Activated T-helper 1 cell treated with anti-CD3 and anti-CD28 coated beads, Interleukin-12 subunit alpha, Interleukin-12 subunit beta, Interleukin-2, Interleukin-4 antibody, amounts not matched to agents 30 ng/mL and 10 ng/mL and 1 ng/mL, durations not matched to agents 14 hours and 24 hours and 36 hours (primary cell): ENCODE data around the gene CDC14A. TPM values are rescaled to one million over a fixed set of nuclear protein-coding genes. Genes with fewer than 3 reads are reported as not detected.

Experiments used
- DNase-seq: peaks from one replicate; pipeline ENCODE4 v3.0.0; 2021; ENCODE audit warnings: low spot score
- H3K27ac Mint-ChIP-seq: one replicate; pipeline ENCODE4 v1.8.0; 2021; ENCODE audit warnings: mild to moderate bottlenecking, mixed read lengths
- H3K27me3 Mint-ChIP-seq: one replicate; pipeline ENCODE4 v1.8.0; 2022; ENCODE audit warnings: mild to moderate bottlenecking, moderate library complexity, mixed read lengths; ENCODE audit not compliant: insufficient read depth
- H3K36me3 Mint-ChIP-seq: one replicate; pipeline ENCODE4 v1.8.0; 2021; ENCODE audit warnings: low read depth, mixed read lengths
- H3K4me1 Mint-ChIP-seq: one replicate; pipeline ENCODE4 v1.8.0; 2021; ENCODE audit warnings: low read depth, mixed read lengths
- H3K4me3 Mint-ChIP-seq: one replicate; pipeline ENCODE4 v1.8.0; 2021; ENCODE audit warnings: mild to moderate bottlenecking, moderate library complexity, mixed read lengths
- H3K9me3 Mint-ChIP-seq: one replicate; pipeline ENCODE4 v1.8.0; 2021; ENCODE audit warnings: mixed read lengths
- intact Hi-C: fragments of 100-400 bp; cut with micrococcal nuclease; formaldehyde crosslinking; loops from one replicate; pipeline ENCODE4 v1.15.1; 2024
- total RNA-seq: library from RNA; stranded (reverse); gene quantifications from 2 replicates; pipeline ENCODE4 v1.2.3, GENCODE V29; 2022

The CDC14A gene
- total RNA-seq, 1 donor from 2014 or later = 11.2 TPM

DNA sequence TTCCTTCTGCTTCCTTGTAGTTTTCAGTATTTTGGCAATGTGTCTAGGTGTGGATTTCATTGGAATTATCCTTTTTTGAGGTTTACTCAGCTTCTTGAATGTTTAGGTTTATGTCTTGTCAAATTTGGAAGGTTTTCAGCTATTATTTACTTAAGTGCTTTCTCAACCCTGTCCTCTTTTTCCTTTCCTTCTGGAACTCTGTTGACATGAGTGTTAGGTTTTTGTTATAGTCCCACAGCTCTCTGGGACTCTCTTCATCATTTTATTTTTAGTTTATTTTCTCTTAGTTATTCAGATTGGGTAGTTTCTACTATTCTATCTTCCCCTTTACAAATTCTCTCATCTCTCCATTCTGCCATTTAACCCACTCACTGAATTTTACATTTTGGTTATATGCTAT, 122.5 kb downstream of the CDC14A start:
- H3K27me3 Mint-ChIP-seq = no peaks in the 10 kb centered on the region
- H3K4me1 Mint-ChIP-seq = peaks cover 13% of the 10 kb centered on the region
- H3K9me3 Mint-ChIP-seq = no peaks in the 10 kb centered on the region
- intact Hi-C loops = no loop called here
- H3K4me3 Mint-ChIP-seq = no peak overlapping the region
- H3K27ac Mint-ChIP-seq = peak overlapping the region; percentile 25
- peaks cover 25% of the 10 kb centered on the region for H3K36me3 Mint-ChIP-seq
- DNase-seq = no peak

DNA sequence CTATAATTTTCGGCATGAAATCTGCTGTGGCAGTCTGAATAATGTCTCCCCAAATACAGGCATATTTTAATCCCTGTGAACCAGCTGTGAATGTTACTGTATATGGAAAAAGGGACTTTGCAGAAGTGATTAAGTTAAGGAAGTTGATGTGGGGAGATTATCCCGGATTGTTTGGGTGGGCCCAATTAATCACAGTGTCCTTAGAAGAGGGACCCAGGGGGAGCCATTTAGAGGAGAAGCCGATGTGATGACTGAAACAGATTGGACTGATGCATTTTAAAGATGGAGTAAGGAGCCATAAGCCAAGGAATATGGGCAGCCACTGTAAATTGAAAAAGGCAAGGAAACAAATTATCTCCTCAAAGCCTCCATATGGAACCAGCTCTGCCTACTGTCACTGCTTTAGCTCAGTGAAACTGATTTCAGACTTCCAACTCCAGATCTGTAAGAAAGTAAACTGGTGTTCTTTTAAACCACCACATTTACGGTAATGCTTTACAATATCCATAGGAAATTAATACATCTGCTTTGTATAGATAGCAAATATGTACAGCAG, 124.5 kb downstream of the CDC14A start:
- Mint-ChIP-seq H3K4me3 (no peak overlapping the region), H3K36me3 (peaks cover 37% of the 10 kb centered on the region), H3K4me1 (peaks cover 13% of the 10 kb centered on the region), H3K9me3 (no peaks in the 10 kb centered on the region), H3K27ac (no peak overlapping the region), H3K27me3 (no peaks in the 10 kb centered on the region)
- no peak for DNase-seq
- intact Hi-C loops = no loop called here

DNA sequence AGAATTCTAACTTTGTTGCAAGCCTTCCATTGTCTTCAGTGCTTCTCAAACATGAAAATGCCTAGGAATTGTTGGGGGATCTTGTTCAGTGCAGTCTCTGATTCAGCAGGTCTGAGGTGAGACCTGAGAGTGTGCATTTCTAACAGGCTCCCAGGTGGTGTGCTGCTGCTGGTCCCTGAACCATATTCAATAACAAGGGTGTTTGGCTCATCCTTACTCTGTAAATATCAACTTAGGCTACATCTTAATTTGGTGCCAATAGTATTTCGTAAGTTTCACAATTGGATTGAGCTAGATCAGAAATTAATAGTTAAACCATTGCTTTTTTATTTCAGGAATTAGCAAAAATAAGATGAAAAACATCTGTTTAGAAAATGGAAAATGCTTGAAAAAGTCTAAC, 126.5 kb downstream of the CDC14A start:
- H3K9me3 Mint-ChIP-seq = no peaks in the 10 kb centered on the region
- peaks cover 34% of the 10 kb centered on the region for H3K36me3 Mint-ChIP-seq
- H3K4me3 Mint-ChIP-seq = no peak overlapping the region
- peaks cover 12% of the 10 kb centered on the region for H3K4me1 Mint-ChIP-seq
- no peak for DNase-seq
- intact Hi-C loops = no loop called here
- H3K27ac Mint-ChIP-seq = no peak overlapping the region
- H3K27me3 Mint-ChIP-seq = no peaks in the 10 kb centered on the region

DNA sequence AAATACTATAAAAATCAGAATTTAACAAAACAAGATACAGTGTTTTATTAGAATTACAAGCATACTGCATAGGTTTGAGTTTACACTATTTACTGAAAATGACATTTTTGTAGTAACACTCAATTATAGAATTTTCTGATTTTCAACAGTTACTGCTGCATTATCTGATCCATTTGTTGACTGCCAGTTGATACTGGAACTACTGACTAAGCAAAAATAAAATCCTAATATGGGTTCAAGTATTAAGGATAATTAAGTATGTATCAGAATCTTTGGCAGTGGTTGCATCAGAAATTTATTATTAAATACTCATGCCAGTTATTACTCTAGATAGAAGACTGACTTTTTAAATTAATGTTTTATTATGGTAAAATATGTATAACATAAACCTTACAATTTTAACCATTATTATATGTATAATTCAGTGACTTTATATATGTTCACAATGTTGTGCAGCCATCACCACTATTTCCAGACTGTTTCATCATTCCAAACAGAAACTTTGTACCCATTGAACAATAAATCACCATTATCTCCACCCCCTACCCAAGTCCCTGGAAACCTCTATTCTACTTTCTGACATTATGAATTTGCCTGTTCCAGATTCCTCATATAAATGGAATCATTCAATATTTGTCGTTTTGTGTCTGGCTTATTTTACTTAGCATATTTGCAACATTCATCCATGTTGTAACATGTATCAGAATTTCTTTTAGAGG, 127.5 kb downstream of the CDC14A start:
- intact Hi-C loops = no loop called here
- no peak for DNase-seq
- Mint-ChIP-seq H3K4me3 (no peak overlapping the region), H3K4me1 (peaks cover 6% of the 10 kb centered on the region), H3K9me3 (no peaks in the 10 kb centered on the region), H3K27ac (no peak overlapping the region), H3K36me3 (peaks cover 32% of the 10 kb centered on the region), H3K27me3 (no peaks in the 10 kb centered on the region)

DNA sequence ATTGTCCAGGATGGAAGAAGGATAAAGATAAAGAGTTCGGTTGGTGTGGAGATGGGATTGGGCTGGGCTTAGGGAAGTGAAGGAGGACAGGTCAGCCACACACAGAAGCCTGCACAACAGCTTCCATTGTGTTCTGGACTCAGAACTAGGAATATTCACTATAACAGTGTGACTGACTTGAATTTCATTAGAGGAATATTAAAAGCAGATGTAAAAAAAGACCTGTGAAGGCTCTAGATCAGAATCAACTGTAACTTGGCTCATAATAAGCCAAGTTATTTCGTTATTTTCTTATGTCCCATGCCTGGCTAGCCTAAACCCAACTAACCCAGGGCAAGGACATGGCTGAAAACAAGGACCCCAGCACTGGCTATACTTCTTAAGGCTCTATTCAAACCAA, 129.0 kb downstream of the CDC14A start:
- intact Hi-C loops = no loop called here
- Mint-ChIP-seq H3K4me1 (no peaks in the 10 kb centered on the region), H3K36me3 (peaks cover 31% of the 10 kb centered on the region), H3K9me3 (no peaks in the 10 kb centered on the region), H3K27ac (no peak overlapping the region), H3K4me3 (no peak overlapping the region), H3K27me3 (no peaks in the 10 kb centered on the region)
- no peak for DNase-seq

DNA sequence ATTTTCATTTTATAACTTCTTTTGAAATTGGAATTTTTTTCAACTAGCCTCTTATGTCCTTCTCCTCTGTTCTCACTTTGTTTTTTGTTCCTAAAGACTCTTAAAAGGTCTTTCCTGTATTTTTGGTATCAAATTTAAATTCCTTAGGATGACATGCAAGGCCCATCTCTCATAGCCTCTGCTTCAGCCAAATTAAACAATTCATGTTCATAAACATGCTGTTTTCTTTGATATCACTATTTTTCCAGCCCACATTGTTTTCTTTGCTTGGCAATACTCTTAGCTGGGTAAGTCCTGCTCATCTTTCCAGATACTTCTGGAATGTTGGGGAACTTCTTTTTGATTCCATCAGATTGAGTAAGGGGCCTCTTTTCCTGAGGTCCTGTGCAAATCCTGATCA, 129.9 kb downstream of the CDC14A start:
- no peaks in the 10 kb centered on the region for H3K9me3 Mint-ChIP-seq
- DNase-seq = no peak
- no peak overlapping the region for H3K27ac Mint-ChIP-seq
- no peaks in the 10 kb centered on the region for H3K27me3 Mint-ChIP-seq
- H3K36me3 Mint-ChIP-seq = peaks cover 31% of the 10 kb centered on the region
- intact Hi-C loops = no loop called here
- H3K4me1 Mint-ChIP-seq = no peaks in the 10 kb centered on the region
- no peak overlapping the region for H3K4me3 Mint-ChIP-seq

DNA sequence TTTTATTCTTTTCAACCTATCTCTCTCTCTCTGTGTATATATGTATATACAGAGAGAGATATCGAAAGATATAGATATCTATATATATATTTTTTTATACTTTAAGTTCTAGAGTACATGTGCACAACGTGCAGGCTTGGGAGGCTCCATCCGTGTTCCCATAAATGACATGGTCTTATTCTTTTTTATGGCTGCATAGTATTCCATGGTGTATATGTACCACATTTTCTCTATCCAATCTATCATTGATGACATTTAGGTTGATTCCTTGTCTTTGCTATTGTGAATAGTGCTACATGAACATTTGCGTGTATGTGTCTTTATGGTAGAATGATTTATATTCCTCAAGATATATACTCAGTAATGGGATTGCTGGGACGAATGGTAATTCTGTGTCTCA, 130.4 kb downstream of the CDC14A start:
- H3K36me3 Mint-ChIP-seq = peaks cover 28% of the 10 kb centered on the region
- DNase-seq = no peak
- no peaks in the 10 kb centered on the region for H3K27me3 Mint-ChIP-seq
- intact Hi-C loops = no loop called here
- no peaks in the 10 kb centered on the region for H3K9me3 Mint-ChIP-seq
- H3K4me1 Mint-ChIP-seq = no peaks in the 10 kb centered on the region
- H3K27ac Mint-ChIP-seq = no peak overlapping the region
- no peak overlapping the region for H3K4me3 Mint-ChIP-seq

DNA sequence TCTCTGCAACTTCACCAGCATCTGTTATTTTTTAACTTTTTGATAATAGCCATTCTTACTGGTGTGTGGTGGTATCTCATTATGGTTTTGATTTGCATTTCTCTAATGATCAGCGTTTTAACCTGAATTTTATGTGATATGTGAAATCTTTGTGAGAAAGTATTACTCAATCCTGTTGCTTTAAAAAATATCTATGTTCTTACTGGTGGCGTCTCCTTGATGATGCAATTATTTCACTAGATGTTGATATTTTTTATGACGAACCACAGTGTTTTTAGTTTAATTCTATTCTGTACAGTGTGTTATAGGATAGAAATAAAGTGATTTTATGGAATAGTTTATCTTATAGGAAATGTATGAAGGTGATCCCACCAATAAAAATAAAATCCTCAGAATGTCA, 130.9 kb downstream of the CDC14A start:
- no peak overlapping the region for H3K27ac Mint-ChIP-seq
- intact Hi-C loops = no loop called here
- no peaks in the 10 kb centered on the region for H3K27me3 Mint-ChIP-seq
- no peaks in the 10 kb centered on the region for H3K9me3 Mint-ChIP-seq
- peaks cover 28% of the 10 kb centered on the region for H3K36me3 Mint-ChIP-seq
- H3K4me3 Mint-ChIP-seq = no peak overlapping the region
- no peak for DNase-seq
- no peaks in the 10 kb centered on the region for H3K4me1 Mint-ChIP-seq

DNA sequence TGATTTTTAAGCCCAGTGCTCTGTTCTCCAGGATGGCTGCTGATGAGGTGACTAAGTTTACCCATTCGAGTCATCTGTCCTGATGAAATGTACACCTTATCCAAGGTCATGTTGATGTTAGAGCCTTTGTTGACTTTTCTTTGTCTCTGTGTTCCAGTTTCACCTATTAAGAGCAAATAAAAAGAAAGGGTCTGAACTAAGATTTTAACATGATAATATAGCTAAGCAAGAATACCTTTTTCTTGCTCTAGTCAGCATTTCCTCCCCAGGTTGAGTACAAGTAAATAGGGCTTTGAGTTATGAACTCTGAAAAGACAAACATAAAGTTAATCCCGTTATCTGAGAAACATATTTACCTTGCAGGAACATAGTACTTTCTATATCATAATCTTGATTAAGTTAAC, 133.6 kb downstream of the CDC14A start:
- intact Hi-C loops = no loop called here
- H3K9me3 Mint-ChIP-seq = no peaks in the 10 kb centered on the region
- no peaks in the 10 kb centered on the region for H3K4me1 Mint-ChIP-seq
- no peak for DNase-seq
- peaks cover 26% of the 10 kb centered on the region for H3K36me3 Mint-ChIP-seq
- no peak overlapping the region for H3K27ac Mint-ChIP-seq
- H3K4me3 Mint-ChIP-seq = no peak overlapping the region
- no peaks in the 10 kb centered on the region for H3K27me3 Mint-ChIP-seq

DNA sequence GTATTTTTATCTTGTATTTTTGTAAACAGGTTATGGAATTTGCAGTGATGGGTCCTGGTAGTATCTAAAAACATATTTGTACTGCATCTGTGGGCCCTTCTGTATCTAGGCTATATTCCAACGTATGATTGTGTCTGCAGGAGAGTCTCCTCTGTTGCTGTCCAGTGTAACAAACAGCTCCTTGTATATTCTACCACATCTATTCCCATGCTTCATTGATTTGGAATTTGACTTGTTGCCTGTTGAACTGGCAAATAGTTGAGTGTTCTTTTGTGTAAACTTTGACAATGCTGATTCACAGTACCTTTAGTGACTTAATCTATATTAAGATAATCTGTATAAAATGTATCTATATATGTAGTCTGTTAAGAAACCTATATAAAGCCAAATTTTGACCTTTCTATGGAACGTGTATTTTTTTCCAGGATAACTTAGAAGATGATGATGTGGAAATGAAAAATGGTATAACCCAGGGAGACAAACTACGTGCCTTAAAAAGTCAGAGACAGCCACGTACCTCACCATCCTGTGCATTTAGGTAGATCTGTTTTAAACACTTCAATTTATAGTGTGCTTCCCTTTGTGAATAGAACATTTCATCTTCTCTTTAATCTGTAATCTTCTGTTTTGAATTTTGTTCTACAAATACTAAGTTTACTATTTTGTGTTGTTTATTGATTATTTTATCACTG, 142.2 kb downstream of the CDC14A start:
- DNase-seq = no peak
- H3K9me3 Mint-ChIP-seq = no peaks in the 10 kb centered on the region
- no peaks in the 10 kb centered on the region for H3K27me3 Mint-ChIP-seq
- peaks cover 54% of the 10 kb centered on the region for H3K36me3 Mint-ChIP-seq
- no peak overlapping the region for H3K27ac Mint-ChIP-seq
- H3K4me1 Mint-ChIP-seq = no peaks in the 10 kb centered on the region
- no peak overlapping the region for H3K4me3 Mint-ChIP-seq
- intact Hi-C loops = no loop called here

DNA sequence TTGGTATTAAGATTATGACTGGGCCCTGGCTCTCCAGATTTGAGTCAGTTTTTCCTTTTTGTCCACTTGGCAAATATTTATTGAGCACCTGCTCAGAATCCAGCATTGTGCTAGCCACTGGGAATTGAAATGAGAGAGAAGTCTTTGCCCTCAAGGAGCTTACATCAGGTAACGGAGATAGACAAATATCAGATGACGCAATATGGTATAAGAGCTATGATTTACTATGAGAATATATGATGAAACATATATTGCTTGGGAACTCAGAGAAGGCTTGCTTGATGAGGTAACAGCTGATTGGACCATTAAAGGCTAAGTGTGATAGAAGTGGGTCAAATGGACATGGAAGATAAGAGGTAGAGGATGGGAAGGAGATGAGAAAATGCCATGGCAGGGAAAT, 144.6 kb downstream of the CDC14A start:
- no peak overlapping the region for H3K27ac Mint-ChIP-seq
- intact Hi-C loops = no loop called here
- no peaks in the 10 kb centered on the region for H3K4me1 Mint-ChIP-seq
- H3K9me3 Mint-ChIP-seq = no peaks in the 10 kb centered on the region
- no peaks in the 10 kb centered on the region for H3K27me3 Mint-ChIP-seq
- peaks cover 63% of the 10 kb centered on the region for H3K36me3 Mint-ChIP-seq
- no peak overlapping the region for H3K4me3 Mint-ChIP-seq
- no peak for DNase-seq

DNA sequence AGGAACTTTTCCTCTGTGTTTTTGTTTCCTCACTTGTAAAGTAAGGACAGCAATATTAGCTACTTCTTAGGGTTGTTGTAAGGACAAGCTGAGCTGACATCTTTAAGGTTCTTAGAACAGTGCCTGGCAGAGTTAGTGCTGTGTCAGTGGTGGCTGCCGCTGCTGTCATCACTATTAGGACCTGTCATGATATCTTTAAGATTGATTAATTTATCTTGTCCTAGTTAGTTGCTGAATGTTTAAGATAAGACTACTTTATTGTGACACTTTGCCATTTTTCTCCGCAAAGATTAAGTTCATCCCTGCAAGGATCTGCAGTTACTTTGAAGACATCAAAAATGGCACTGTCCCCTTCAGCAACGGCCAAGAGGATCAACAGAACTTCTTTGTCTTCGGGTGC, 145.5 kb downstream of the CDC14A start:
- intact Hi-C loops = no loop called here
- no peaks in the 10 kb centered on the region for H3K4me1 Mint-ChIP-seq
- no peak overlapping the region for H3K4me3 Mint-ChIP-seq
- H3K27me3 Mint-ChIP-seq = no peaks in the 10 kb centered on the region
- no peak overlapping the region for H3K27ac Mint-ChIP-seq
- H3K9me3 Mint-ChIP-seq = no peaks in the 10 kb centered on the region
- peaks cover 62% of the 10 kb centered on the region for H3K36me3 Mint-ChIP-seq
- no peak for DNase-seq

DNA sequence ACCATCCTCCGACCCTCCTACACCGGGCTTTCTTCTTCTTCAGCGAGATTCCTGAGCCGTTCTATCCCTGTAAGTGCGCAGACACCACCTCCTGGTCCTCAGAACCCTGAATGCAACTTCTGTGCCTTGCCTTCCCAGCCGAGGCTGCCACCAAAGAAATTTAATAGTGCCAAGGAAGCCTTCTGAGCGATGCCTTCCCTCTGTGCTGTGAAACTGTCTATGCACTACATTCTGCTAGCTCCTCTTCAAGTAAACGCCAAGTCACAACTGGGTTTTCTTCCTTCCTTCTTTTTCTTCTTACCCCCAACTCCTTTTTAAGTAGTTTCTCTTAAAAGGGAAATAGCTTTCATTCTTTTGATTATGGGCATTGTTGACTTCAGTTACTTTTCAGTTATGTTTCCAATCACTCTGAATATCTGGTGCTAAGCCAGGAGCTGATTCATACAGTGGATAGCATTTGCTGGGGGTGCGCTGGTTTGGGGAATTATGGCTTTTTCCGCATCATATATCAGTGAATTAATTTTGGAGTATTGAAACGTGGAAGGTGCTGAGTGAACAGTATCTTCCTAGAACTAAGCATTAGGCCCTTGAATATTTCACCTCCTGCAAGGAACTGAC, 147.0 kb downstream of the CDC14A start:
- Mint-ChIP-seq H3K4me1 (no peaks in the 10 kb centered on the region), H3K27me3 (no peaks in the 10 kb centered on the region), H3K27ac (no peak overlapping the region), H3K9me3 (no peaks in the 10 kb centered on the region), H3K36me3 (peaks cover 63% of the 10 kb centered on the region), H3K4me3 (no peak overlapping the region)
- intact Hi-C loops = no loop called here
- no peak for DNase-seq
